H1 (cell line): ENCODE data around the gene ZNF697. TPM values are rescaled to one million over a fixed set of nuclear protein-coding genes. Genes with fewer than 3 reads are reported as not detected.

Experiments used
- CTCF ChIA-PET: fragments of 300-600 bp; sonication (Branson Sonifier 250); formaldehyde crosslinking; loops from one replicate; lab custom pipeline; 2021; ENCODE audit not compliant: partially characterized antibody; lab: Charles Lee
- POLR2A ChIA-PET: fragments of 300-600 bp; sonication (Branson Sonifier 250); formaldehyde crosslinking; loops from one replicate; lab custom pipeline; 2021; ENCODE audit warnings: inconsistent platforms; ENCODE audit not compliant: partially characterized antibody; lab: Charles Lee
- DNase-seq, 2 experiments: peaks; one replicate each; pipeline versions ENCODE4 v3.0.0 to v3.0.0-alpha.2; 2010 to 2022; ENCODE audit warnings: low spot score in 2 of 2, low read depth in 1 of 2, mixed read lengths in 1 of 2
- FAIRE-seq: peaks from 2 replicates; lab custom pipeline; 2011; peaks lifted over from hg19 to GRCh38; lab: Jason Lieb, UNC
- H2AFZ ChIP-seq: 2 replicates; pipeline ENCODE4 v1.8.1; 2012; ENCODE audit warnings: low read length, inconsistent platforms
- H2AK5ac ChIP-seq: 2 replicates; pipeline ENCODE4 v1.6.1; 2013; ENCODE audit warnings: low read depth, low read length
- H2BK120ac ChIP-seq: replicated peaks from 2 replicates; pipeline ENCODE3; 2013; ENCODE audit warnings: low read depth, low read length, inconsistent platforms
- H2BK12ac ChIP-seq: 2 replicates; pipeline ENCODE4 v1.6.1; 2013; ENCODE audit warnings: low read depth, low read length
- H2BK15ac ChIP-seq: 2 replicates; pipeline ENCODE4 v1.6.1; 2013; ENCODE audit warnings: low read length
- H2BK20ac ChIP-seq: 2 replicates; pipeline ENCODE4 v1.6.1; 2013; ENCODE audit warnings: low read length
- H2BK5ac ChIP-seq: 2 replicates; pipeline ENCODE4 v1.6.1; 2013; ENCODE audit warnings: low read depth, low read length
- H3K14ac ChIP-seq: 2 replicates; pipeline ENCODE4 v1.6.1; 2013; ENCODE audit warnings: inconsistent platforms; ENCODE audit not compliant: insufficient read length
- H3K18ac ChIP-seq: 2 replicates; pipeline ENCODE4 v1.6.1; 2013; ENCODE audit warnings: low read length; ENCODE audit errors: extremely low read depth
- H3K23ac ChIP-seq: 2 replicates; pipeline ENCODE4 v1.6.1; 2013; ENCODE audit warnings: inconsistent platforms; ENCODE audit not compliant: insufficient read length
- H3K23me2 ChIP-seq: 2 replicates; pipeline ENCODE4 v1.6.1; 2013; ENCODE audit warnings: low read depth, low read length
- H3K27ac ChIP-seq: 2 replicates; pipeline ENCODE4 v1.6.1; 2011; ENCODE audit warnings: low read depth, low read length, inconsistent platforms
- H3K27me3 ChIP-seq, 4 experiments: replicated peaks in 1 of 4; 1 replicate in 1 of 4; 2 replicates in 3 of 4; pipeline versions ENCODE4 v1.6.1 to v1.8.1; 2011 to 2013; ENCODE audit warnings: low read length in 3 of 4, mild to moderate bottlenecking in 3 of 4, inconsistent platforms in 2 of 4, mixed read lengths in 2 of 4, moderate library complexity in 1 of 4; ENCODE audit not compliant: control insufficient read depth in 3 of 4, insufficient read depth in 3 of 4; ENCODE audit errors: extremely low read depth in 1 of 4
- H3K36me3 ChIP-seq, 4 experiments: 2 replicates each; pipeline versions ENCODE4 v1.6.1 to v1.8.1; 2011 to 2013; ENCODE audit warnings: mild to moderate bottlenecking in 4 of 4, low read length in 3 of 4, moderate library complexity in 2 of 4, control low read depth in 1 of 4, inconsistent platforms in 1 of 4; ENCODE audit not compliant: insufficient read depth in 4 of 4, control insufficient read depth in 2 of 4
- H3K4ac ChIP-seq: replicated peaks from 2 replicates; pipeline ENCODE3; 2013; ENCODE audit warnings: low read length, low read depth, mixed read lengths, inconsistent platforms; ENCODE audit not compliant: insufficient read length
- H3K4me1 ChIP-seq, 4 experiments: replicated peaks in 1 of 4; 1 replicate in 1 of 4; 2 replicates in 3 of 4; pipeline versions ENCODE4 v1.6.1 to v1.8.1; 2011 to 2013; ENCODE audit warnings: low read length in 3 of 4, inconsistent platforms in 2 of 4, mixed read lengths in 1 of 4; ENCODE audit not compliant: insufficient read depth in 4 of 4, control insufficient read depth in 3 of 4
- H3K4me2 ChIP-seq, 2 experiments: 2 replicates each; pipeline versions ENCODE4 v1.6.1 to v1.8.1; 2011 to 2013; ENCODE audit warnings: low read depth in 2 of 2, low read length in 2 of 2, control low read depth in 1 of 2, inconsistent platforms in 1 of 2, mild to moderate bottlenecking in 1 of 2; ENCODE audit not compliant: insufficient read depth in 1 of 2
- H3K4me3 ChIP-seq, 4 experiments: fragments of 200-600, 300-600 bp in 1 of 4; sonication (generic), shearing (Covaris generic), sonication (Bioruptor Twin) in 1 of 4; 2 replicates each; pipeline versions ENCODE4 v1.5.1 to v1.8.1; 2011 to 2016; ENCODE audit warnings: low read length in 4 of 4, low read depth in 3 of 4, control low read depth in 2 of 4, inconsistent platforms in 2 of 4, mild to moderate bottlenecking in 2 of 4, mixed read lengths in 1 of 4, moderate library complexity in 1 of 4; ENCODE audit not compliant: insufficient read depth in 2 of 4; ENCODE audit errors: extremely low read depth in 1 of 4
- H3K56ac ChIP-seq: replicated peaks from 2 replicates; pipeline ENCODE3; 2013; ENCODE audit warnings: low read depth, mild to moderate bottlenecking, mixed read lengths, low read length, inconsistent platforms; ENCODE audit not compliant: insufficient read length
- H3K79me1 ChIP-seq: 2 replicates; pipeline ENCODE4 v1.6.1; 2013; ENCODE audit warnings: low read depth, low read length, control low read depth
- H3K79me2 ChIP-seq, 2 experiments: 2 replicates each; pipeline versions ENCODE4 v1.6.1 to v1.8.1; 2012 to 2013; ENCODE audit warnings: low read length in 2 of 2, mild to moderate bottlenecking in 2 of 2, inconsistent platforms in 1 of 2; ENCODE audit not compliant: insufficient read depth in 2 of 2, control insufficient read depth in 1 of 2
- H3K9ac ChIP-seq, 4 experiments: replicated peaks in 1 of 4; 1 replicate in 1 of 4; 2 replicates in 3 of 4; pipeline versions ENCODE4 v1.6.1 to v1.8.1; 2011 to 2013; ENCODE audit warnings: low read depth in 3 of 4, low read length in 3 of 4, control low read depth in 2 of 4, mild to moderate bottlenecking in 2 of 4, moderate library complexity in 2 of 4, inconsistent platforms in 1 of 4; ENCODE audit errors: extremely low read depth in 1 of 4
- H3K9me3 ChIP-seq, 2 experiments: 2 replicates each; pipeline versions ENCODE4 v1.6.1 to v1.8.1; 2012 to 2013; ENCODE audit warnings: mild to moderate bottlenecking in 2 of 2, moderate library complexity in 2 of 2, control low read depth in 1 of 2, inconsistent platforms in 1 of 2, low read depth in 1 of 2, low read length in 1 of 2, mixed read lengths in 1 of 2; ENCODE audit not compliant: insufficient read depth in 2 of 2
- H4K20me1 ChIP-seq, 2 experiments: replicated peaks in 1 of 2; 2 replicates each; pipeline versions ENCODE3 to v1.8.1; 2011 to 2013; ENCODE audit warnings: inconsistent platforms in 2 of 2, low read length in 2 of 2, mild to moderate bottlenecking in 1 of 2; ENCODE audit not compliant: insufficient read depth in 2 of 2, control insufficient read depth in 1 of 2
- H4K5ac ChIP-seq: 2 replicates; pipeline ENCODE4 v1.6.1; 2013; ENCODE audit warnings: low read length, low read depth, mixed read lengths, inconsistent platforms; ENCODE audit not compliant: insufficient read length
- H4K8ac ChIP-seq: 2 replicates; pipeline ENCODE4 v1.8.0; 2013; ENCODE audit warnings: mild to moderate bottlenecking, moderate library complexity, low read length, inconsistent platforms; ENCODE audit not compliant: insufficient read depth; ENCODE audit errors: extremely low read depth
- H4K91ac ChIP-seq: replicated peaks from 2 replicates; pipeline ENCODE3; 2013; ENCODE audit warnings: low read length, mixed read lengths, inconsistent platforms; ENCODE audit not compliant: insufficient read length
- CTCF ChIP-seq, 3 experiments: IDR thresholded peaks; 1 replicate in 2 of 3; 2 replicates in 1 of 3; pipeline versions ENCODE4 v1.5.1 to v1.6.1; 2011; ENCODE audit warnings: low read length in 3 of 3, mild to moderate bottlenecking in 3 of 3, inconsistent platforms in 2 of 3, low read depth in 1 of 3, moderate library complexity in 1 of 3; ENCODE audit not compliant: insufficient read depth in 1 of 3; ENCODE audit errors: control extremely low read depth in 1 of 3
- EGR1 ChIP-seq: IDR thresholded peaks from 2 replicates; pipeline ENCODE4 v1.6.1; 2011; ENCODE audit warnings: low read depth, low read length, borderline replicate concordance
- RBBP5 ChIP-seq: IDR thresholded peaks from 2 replicates; pipeline ENCODE4 v1.7.1; 2012; ENCODE audit warnings: low read depth, mild to moderate bottlenecking, inconsistent platforms, low read length, moderate library complexity, borderline replicate concordance
- SIX5 ChIP-seq: IDR thresholded peaks from 2 replicates; pipeline ENCODE4 v1.6.1; 2011; ENCODE audit warnings: mild to moderate bottlenecking, low read depth, low read length
- SRF ChIP-seq: IDR thresholded peaks from 2 replicates; pipeline ENCODE4 v1.6.1; 2011; ENCODE audit warnings: mild to moderate bottlenecking, low read depth, low read length, moderate library complexity
- TBP ChIP-seq: IDR thresholded peaks from 2 replicates; pipeline ENCODE4 v1.6.1; 2011; ENCODE audit warnings: low read depth, low read length, improper control_type of control experiment
- WGBS, 2 experiments: shearing (Covaris generic) in 1 of 2; methylation state at CpG; one replicate each; pipeline versions ENCODE4 v1.1.6 to v1.1.7; 2013 to 2015; ENCODE audit warnings: low lambda C conversion rate in 2 of 2, mixed read lengths in 2 of 2, inconsistent platforms in 1 of 2, low coverage in 1 of 2, missing lambda C conversion rate in 1 of 2; ENCODE audit not compliant: insufficient replicate concordance in 2 of 2, insufficient coverage in 1 of 2, insufficient read length in 1 of 2; ENCODE audit errors: extremely low coverage in 1 of 2, missing lambda C conversion rate in 1 of 2; 5-methylcytosine and 5-hydroxymethylcytosine counted together
- polyA plus RNA-seq, 7 experiments: library from polyadenylated mRNA; depleted of rRNA in 3 of 7; stranded (reverse) in 5 of 7; unstranded in 2 of 7; fragments of >200 nt in 5 of 7; fragments of 200-250 nt in 2 of 7; gene quantifications; 1 replicate in 5 of 7; 2 replicates in 1 of 7; 4 replicates in 1 of 7; pipeline versions ENCODE4 v1.2.1 to v1.2.3, GENCODE V29; 2011 to 2013; ENCODE audit warnings: missing spikeins in 2 of 7, mixed read lengths in 2 of 7
- total RNA-seq: library from RNA; stranded (reverse); fragmentation: NEBNext Ultra II Directional; extraction: Animal tissue kit (Norgen Biotek cat#: 25700); gene quantifications from 2 replicates; pipeline ENCODE4 v1.2.1, GENCODE V29; 2021

The ZNF697 gene
- total and polyA plus RNA-seq, 2 of the 8 experiments (the other 6 are each of a cell fraction or from before 2014, with no cell fraction given): 5.6 to 18.3 TPM

DNA sequence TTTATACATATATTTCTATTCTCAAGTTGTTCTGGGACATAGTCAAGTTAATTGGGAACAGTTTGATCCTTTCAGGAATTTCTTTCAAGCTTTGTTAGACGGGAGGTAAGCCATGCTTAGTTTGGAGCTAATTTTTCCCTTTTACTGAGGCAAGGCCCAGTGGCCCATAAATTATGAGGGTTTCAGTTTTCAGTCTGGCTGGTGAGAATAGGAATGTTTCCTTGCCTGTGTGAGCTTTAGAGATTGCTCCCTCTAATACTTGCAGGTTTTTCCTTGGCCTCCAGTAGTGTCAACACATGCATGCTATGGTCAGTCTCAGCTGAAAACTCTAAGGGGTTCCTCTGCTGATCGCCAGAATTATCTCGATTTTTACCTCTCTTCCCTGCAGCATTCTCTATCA, 49.5 kb upstream of the ZNF697 start:
- H2AK5ac ChIP-seq: no peak overlapping the region
- H3K79me1 ChIP-seq: no peaks in the 10 kb centered on the region
- WGBS, 2 experiments: 89% methylated on average over 3 of the region's 3 CpGs; no CpG with 5 or more reads in 1 of the 2 experiments
- no peak overlapping the region for H3K4ac ChIP-seq
- H4K20me1 ChIP-seq: no peaks in the 10 kb centered on the region
- H3K27me3 ChIP-seq: no peaks in the 10 kb centered on the region
- DNase-seq (no peak), FAIRE-seq (no peak)
- H3K23me2 ChIP-seq: no peaks in the 10 kb centered on the region
- no peak overlapping the region for H3K9ac ChIP-seq
- 0 out of 7 replicates have a peak, but pooled peaks cover 0 to 2% (median 0%) of the 10 kb centered on the region in 4 experiments for H3K4me1 ChIP-seq
- H3K79me2 ChIP-seq: no peaks in the 10 kb centered on the region
- no peaks in the 10 kb centered on the region for H3K36me3 ChIP-seq
- no peak overlapping the region for H2BK5ac ChIP-seq
- no peak overlapping the region for H3K14ac ChIP-seq
- POLR2A ChIA-PET: interaction anchor here (0.7 to 5.0 kb wide), 7 partner anchors 10 to 50 kb away, joined by 3 to 45 read pairs (median 7); partner anchors contain the start of genes PHGDH and ZNF697
- H2AFZ ChIP-seq: no peak overlapping the region
- H4K5ac ChIP-seq: no peak overlapping the region
- no peak overlapping the region for H2BK20ac ChIP-seq
- no peak overlapping the region for H2BK120ac ChIP-seq
- H3K23ac ChIP-seq: no peak overlapping the region
- H3K56ac ChIP-seq: no peak overlapping the region
- H3K9me3 ChIP-seq: peaks cover 8 to 12% of the 10 kb centered on the region in 2 experiments
- CTCF ChIA-PET: interaction anchor here (1.0 to 2.0 kb wide), 6 partner anchors 11 to 47 kb away, joined by 3 to 8 read pairs (median 4); no protein-coding TSS in a partner anchor
- no peak overlapping the region for H4K8ac ChIP-seq
- no peak overlapping the region for H3K27ac ChIP-seq
- no peak overlapping the region for H2BK15ac ChIP-seq
- no peak overlapping the region for H3K4me3 ChIP-seq
- H4K91ac ChIP-seq: no peak overlapping the region
- H3K18ac ChIP-seq: no peak overlapping the region
- H3K4me2 ChIP-seq: no peak overlapping the region
- H2BK12ac ChIP-seq: no peak overlapping the region
- TF ChIP-seq RBBP5: no peak
- no peak for TF ChIP-seq TBP
- TF ChIP-seq CTCF (IDR thresholded peaks at IDR 0.05; ENCODE audit: control extremely low read depth in 1 of 3, insufficient read depth in 1 of 3, low read depth in 1 of 3, low read length in 3 of 3): no peak
- TF ChIP-seq SIX5: no peak
- TF ChIP-seq EGR1: no peak
- TF ChIP-seq SRF: no peak
